Measurements from ENCODE around the gene SRGAP3.

Gene SRGAP3

GRCh38 chr3:8964436-8965370 is 284.7 kb downstream of the SRGAP3 start:
- DNase-seq (ENCODE audit: low spot score) = no peak

- DNase-seq (ENCODE audit: low spot score) = peak; percentile 97
These were observed 286.2 kb downstream of the SRGAP3 start, which contains the start of gene RAD18 for GRCh38 chr3:8963137-8963853. RAD18 (minus strand) TSS chr3:8963472; CDS start chr3:8963385, 87 bp downstream.

- no peak for DNase-seq (ENCODE audit: low spot score)
These were observed 287.1 kb downstream of the SRGAP3 start for GRCh38 chr3:8962226-8962861.

- no peak for DNase-seq (ENCODE audit: low spot score)
These were observed 289.8 kb downstream of the SRGAP3 start for GRCh38 chr3:8959668-8960067.

- DNase-seq (ENCODE audit: low spot score) = no peak
These were observed 294.3 kb downstream of the SRGAP3 start for GRCh38 chr3:8954938-8955763.

GRCh38 chr3:8953313-8953712 is 296.1 kb downstream of the SRGAP3 start:
- DNase-seq (ENCODE audit: low spot score) = no peak

- DNase-seq (ENCODE audit: low spot score) = no peak
These were observed 297.3 kb downstream of the SRGAP3 start for GRCh38 chr3:8952130-8952529.

- no peak for DNase-seq (ENCODE audit: low spot score)
These were observed 303.4 kb downstream of the SRGAP3 start for GRCh38 chr3:8945890-8946600.

GRCh38 chr3:8942746-8943488 is 306.5 kb downstream of the SRGAP3 start:
- no peak for DNase-seq (ENCODE audit: low spot score)

GRCh38 chr3:8942115-8942514 is 307.3 kb downstream of the SRGAP3 start:
- DNase-seq (ENCODE audit: low spot score) = no peak

- DNase-seq (ENCODE audit: low spot score) = no peak
These were observed 311.4 kb downstream of the SRGAP3 start for GRCh38 chr3:8938021-8938420.

GRCh38 chr3:8937064-8938020 is 312.1 kb downstream of the SRGAP3 start:
- DNase-seq (ENCODE audit: low spot score) = no peak

GRCh38 chr3:8932507-8932906 is 316.9 kb downstream of the SRGAP3 start:
- no peak for DNase-seq (ENCODE audit: low spot score)

- DNase-seq (ENCODE audit: low spot score) = no peak
These were observed 318.1 kb downstream of the SRGAP3 start for GRCh38 chr3:8931342-8931741.

All from D341Med (cell line).